ENCODE data around the gene DUOXA2. TPM values are rescaled to one million over a fixed set of nuclear protein-coding genes. Genes with fewer than 3 reads are reported as not detected.

Gene DUOXA2
- total RNA-seq, 2 experiments from 2014 or later: not detected

- no peak for DNase-seq
- CTCF ChIA-PET: interaction anchor here (0.8 to 1.6 kb wide), 3 partner anchors 13 to 261 kb away, joined by 3 to 5 read pairs (median 3); no protein-coding TSS in a partner anchor
- Mint-ChIP-seq H3K36me3 (ENCODE audit: low read depth) (no peaks in the 10 kb centered on the region), H3K27ac (no peak overlapping the region), H3K4me1 (ENCODE audit: low read depth) (peaks cover 48% of the 10 kb centered on the region), H3K4me3 (no peak overlapping the region), H3K9me3 (no peaks in the 10 kb centered on the region), H3K27me3 (ENCODE audit: low read depth) (peaks cover 79% of the 10 kb centered on the region)
- intact Hi-C loops (cut with micrococcal nuclease): no loop called here
Observed at GRCh38 chr15:45113380-45113990, 641 bp upstream of the DUOXA2 start.

- Mint-ChIP-seq H3K9me3 (no peaks in the 10 kb centered on the region), H3K27ac (no peak overlapping the region), H3K4me3 (no peak overlapping the region), H3K36me3 (ENCODE audit: low read depth) (no peaks in the 10 kb centered on the region), H3K27me3 (ENCODE audit: low read depth) (peaks cover 77% of the 10 kb centered on the region), H3K4me1 (ENCODE audit: low read depth) (peaks cover 48% of the 10 kb centered on the region)
- CTCF ChIA-PET: interaction anchor here (2.1 kb wide), 1 partner anchor 17 kb away, joined by 6 read pairs; no protein-coding TSS in a partner anchor
- DNase-seq: no peak
- intact Hi-C loops (cut with micrococcal nuclease): loop anchor here (5.0 kb wide), 1 partner anchor 92 kb away; the partner anchor contains the start of gene SORD
Observed at GRCh38 chr15:45114751-45115085, 592 bp downstream of the DUOXA2 start.

- peaks cover 48% of the 10 kb centered on the region for H3K4me1 Mint-ChIP-seq (ENCODE audit: low read depth)
- no peak for DNase-seq
- H3K36me3 Mint-ChIP-seq (ENCODE audit: low read depth): no peaks in the 10 kb centered on the region
- no peak overlapping the region for H3K27ac Mint-ChIP-seq
- no peak overlapping the region for H3K4me3 Mint-ChIP-seq
- H3K9me3 Mint-ChIP-seq: no peaks in the 10 kb centered on the region
- peaks cover 70% of the 10 kb centered on the region for H3K27me3 Mint-ChIP-seq (ENCODE audit: low read depth)
- intact Hi-C loops (cut with micrococcal nuclease): loop anchor here (5.0 kb wide), 1 partner anchor 93 kb away; the partner anchor contains the start of gene SORD
- CTCF ChIA-PET: interaction anchor here (1.1 to 2.1 kb wide), 2 partner anchors 16 to 18 kb away, joined by 5 to 6 read pairs; no protein-coding TSS in a partner anchor
Observed at GRCh38 chr15:45115312-45115820, 1.2 kb downstream of the DUOXA2 start.

- Mint-ChIP-seq H3K36me3 (ENCODE audit: low read depth) (no peaks in the 10 kb centered on the region), H3K9me3 (no peaks in the 10 kb centered on the region), H3K27ac (no peak overlapping the region), H3K4me1 (ENCODE audit: low read depth) (peaks cover 45% of the 10 kb centered on the region), H3K4me3 (no peak overlapping the region), H3K27me3 (ENCODE audit: low read depth) (peaks cover 70% of the 10 kb centered on the region)
- CTCF ChIA-PET: interaction anchor here (1.1 to 2.1 kb wide), 2 partner anchors 15 to 19 kb away, joined by 5 to 6 read pairs; no protein-coding TSS in a partner anchor
- no peak for DNase-seq
- intact Hi-C loops (cut with micrococcal nuclease): loop anchor here (2.0 to 5.0 kb wide), 2 partner anchors 94 to 147 kb away; partner anchors contain the start of gene SORD
Observed at GRCh38 chr15:45116006-45116481, 1.9 kb downstream of the DUOXA2 start.

GRCh38 chr15:45116482-45117307, 2.6 kb downstream of the DUOXA2 start:
- H3K27ac Mint-ChIP-seq: no peak overlapping the region
- H3K36me3 Mint-ChIP-seq (ENCODE audit: low read depth): no peaks in the 10 kb centered on the region
- H3K4me1 Mint-ChIP-seq (ENCODE audit: low read depth): peaks cover 45% of the 10 kb centered on the region
- peaks cover 72% of the 10 kb centered on the region for H3K27me3 Mint-ChIP-seq (ENCODE audit: low read depth)
- no peak overlapping the region for H3K4me3 Mint-ChIP-seq
- intact Hi-C loops (cut with micrococcal nuclease): loop anchor here (2.0 to 5.0 kb wide), 2 partner anchors 94 to 148 kb away; partner anchors contain the start of gene SORD
- H3K9me3 Mint-ChIP-seq: no peaks in the 10 kb centered on the region
- CTCF ChIA-PET: interaction anchor here (1.1 kb wide), 1 partner anchor 19 kb away, joined by 5 read pairs; no protein-coding TSS in a partner anchor
- no peak for DNase-seq

- CTCF ChIA-PET: interaction anchor here (0.7 to 1.7 kb wide), 47 partner anchors 10 to 298 kb away, joined by 3 to 32 read pairs (median 4); partner anchors contain the start of genes DUOX1 and DUOXA1
- intact Hi-C loops (cut with micrococcal nuclease): loop anchor here (2.0 to 5.0 kb wide), 5 partner anchors 83 to 265 kb away; partner anchors contain the start of gene SORD
Observed at GRCh38 chr15:45117308-45118130, 3.4 kb downstream of the DUOXA2 start.

GRCh38 chr15:45118131-45118588, 4.0 kb downstream of the DUOXA2 start:
- Mint-ChIP-seq H3K4me3 (peak overlapping the region; percentile 50), H3K36me3 (ENCODE audit: low read depth) (no peaks in the 10 kb centered on the region), H3K27ac (no peak overlapping the region), H3K4me1 (ENCODE audit: low read depth) (peaks cover 32% of the 10 kb centered on the region), H3K27me3 (ENCODE audit: low read depth) (peaks cover 60% of the 10 kb centered on the region), H3K9me3 (no peaks in the 10 kb centered on the region)
- DNase-seq: peak; percentile 93
- intact Hi-C loops (cut with micrococcal nuclease): loop anchor here (2.0 to 5.0 kb wide), 4 partner anchors 83 to 265 kb away; partner anchors contain the start of gene SORD
- CTCF ChIA-PET: interaction anchor here (0.6 to 1.7 kb wide), 51 partner anchors 8 to 298 kb away, joined by 3 to 32 read pairs (median 4); partner anchors contain the start of genes DUOX1 and DUOXA1

More at GRCh38 chr15:45117308-45118130, 3.4 kb downstream of the DUOXA2 start:
- Mint-ChIP-seq H3K36me3 (ENCODE audit: low read depth) (no peaks in the 10 kb centered on the region), H3K4me1 (ENCODE audit: low read depth) (peaks cover 36% of the 10 kb centered on the region), H3K9me3 (no peaks in the 10 kb centered on the region), H3K27me3 (ENCODE audit: low read depth) (peaks cover 66% of the 10 kb centered on the region), H3K4me3 (peak overlapping the region; percentile 50), H3K27ac (no peak overlapping the region)
- no peak for DNase-seq

GRCh38 chr15:45118996-45119395, 4.9 kb downstream of the DUOXA2 start:
- CTCF ChIA-PET: interaction anchor here (0.8 to 1.7 kb wide), 24 partner anchors 8 to 297 kb away, joined by 3 to 32 read pairs (median 6); partner anchors contain the start of genes DUOX1 and DUOXA1
- Mint-ChIP-seq H3K27me3 (ENCODE audit: low read depth) (peaks cover 56% of the 10 kb centered on the region), H3K4me3 (no peak overlapping the region), H3K27ac (no peak overlapping the region), H3K36me3 (ENCODE audit: low read depth) (no peaks in the 10 kb centered on the region), H3K4me1 (ENCODE audit: low read depth) (peaks cover 23% of the 10 kb centered on the region), H3K9me3 (no peaks in the 10 kb centered on the region)
- intact Hi-C loops (cut with micrococcal nuclease): loop anchor here (2.0 to 5.0 kb wide), 4 partner anchors 82 to 266 kb away; partner anchors contain the start of gene SORD
- no peak for DNase-seq

- no peak overlapping the region for H3K27ac Mint-ChIP-seq
- DNase-seq: no peak
- no peaks in the 10 kb centered on the region for H3K9me3 Mint-ChIP-seq
- intact Hi-C loops (cut with micrococcal nuclease): no loop called here
- peaks cover 48% of the 10 kb centered on the region for H3K27me3 Mint-ChIP-seq (ENCODE audit: low read depth)
- CTCF ChIA-PET: interaction anchor here (0.6 to 1.2 kb wide), 3 partner anchors 22 to 256 kb away, joined by 3 to 5 read pairs (median 3); no protein-coding TSS in a partner anchor
- H3K36me3 Mint-ChIP-seq (ENCODE audit: low read depth): no peaks in the 10 kb centered on the region
- no peak overlapping the region for H3K4me3 Mint-ChIP-seq
- peaks cover 16% of the 10 kb centered on the region for H3K4me1 Mint-ChIP-seq (ENCODE audit: low read depth)
Observed at GRCh38 chr15:45120081-45120972, 6.2 kb downstream of the DUOXA2 start.

GRCh38 chr15:45121020-45121419, 6.9 kb downstream of the DUOXA2 start:
- intact Hi-C loops (cut with micrococcal nuclease): no loop called here
- H3K27me3 Mint-ChIP-seq (ENCODE audit: low read depth): peaks cover 47% of the 10 kb centered on the region
- H3K4me3 Mint-ChIP-seq: no peak overlapping the region
- no peaks in the 10 kb centered on the region for H3K36me3 Mint-ChIP-seq (ENCODE audit: low read depth)
- peaks cover 16% of the 10 kb centered on the region for H3K4me1 Mint-ChIP-seq (ENCODE audit: low read depth)
- no peak overlapping the region for H3K27ac Mint-ChIP-seq
- no peaks in the 10 kb centered on the region for H3K9me3 Mint-ChIP-seq
- CTCF ChIA-PET: interaction anchor here (0.6 to 1.2 kb wide), 7 partner anchors 23 to 588 kb away, joined by 3 to 5 read pairs (median 3); no protein-coding TSS in a partner anchor
- DNase-seq: no peak

All from activated naive CD4-positive, alpha-beta T cell treated with anti-CD3 and anti-CD28 coated beads for 36 hours (primary cell).